Body of pancreas (tissue), 4 donors: ENCODE data around the gene HEATR5A. TPM values are rescaled to one million over a fixed set of nuclear protein-coding genes. Genes with fewer than 3 reads are reported as not detected.

ENCODE experiments used
- ATAC-seq: fragments of 150-250 bp; one replicate; pipeline ENCODE4 v1.9.1; 2016
- DNase-seq, 4 donors: peaks; one replicate each; pipeline ENCODE4 v3.0.0-alpha.2; 2019
- H3K27ac ChIP-seq, 4 donors: fragments of 200-600 bp; sonication (generic); 1 replicate in 3 of 4; 2 replicates in 1 of 4; pipeline versions ENCODE4 v1.5.1 to v1.6.1; 2016 to 2019; ENCODE audit warnings: mild to moderate bottlenecking in 1 of 4, mixed read lengths in 1 of 4, moderate library complexity in 1 of 4
- H3K27me3 ChIP-seq, 2 donors: fragments of 200-600 bp; sonication (generic); one replicate each; pipeline ENCODE4 v1.6.0; 2016; ENCODE audit warnings: mild to moderate bottlenecking in 1 of 2
- H3K36me3 ChIP-seq, 2 donors: fragments of 200-600 bp; sonication (generic); replicated peaks in 1 of 2; 2 replicates each; pipeline ENCODE4 v1.5.1; 2016; ENCODE audit warnings: low read depth in 2 of 2; ENCODE audit not compliant: insufficient read depth in 1 of 2
- H3K4me1 ChIP-seq: fragments of 200-600 bp; sonication (generic); one replicate; pipeline ENCODE4 v1.6.0; 2016
- H3K4me3 ChIP-seq, 2 donors: fragments of 200-600 bp; sonication (generic); 1 replicate in 1 of 2; 2 replicates in 1 of 2; pipeline ENCODE4 v1.5.1; 2016 to 2019
- H3K9me3 ChIP-seq, 3 donors: fragments of 200-600 bp; sonication (generic); 1 replicate in 2 of 3; 2 replicates in 1 of 3; pipeline ENCODE4 v1.5.1; 2016
- POLR2A ChIP-seq, 3 donors: fragments of 450-650 bp; IDR thresholded peaks; one replicate each; pipeline ENCODE4 v1.6.1; 2016; ENCODE audit warnings: antibody characterized with exemption in 3 of 3, mild to moderate bottlenecking in 2 of 3
- WGBS, 2 donors: methylation state at CpG; one replicate each; pipeline ENCODE4 v1.1.5; 2017; 5-methylcytosine and 5-hydroxymethylcytosine counted together
- intact Hi-C: fragments of 100-400 bp; cut with DNase I; formaldehyde crosslinking; loops from one replicate; pipeline ENCODE4 v1.15.1; 2023
- total RNA-seq, 2 donors: library from RNA; depleted of rRNA; stranded (reverse); fragments of >200 nt; gene quantifications; one replicate each; pipeline ENCODE4 v1.1.0, GENCODE V29; 2016
- TF ChIP-seq, protein P1 (sequence below), 7 experiments: fragments of 450-650 bp in 4 of 7; fragments of 200-600 bp in 3 of 7; sonication (generic) in 3 of 7; IDR thresholded peaks; one replicate each; pipeline ENCODE4 v1.5.1; 2016 to 2019; ENCODE audit warnings: antibody characterized with exemption in 7 of 7

HEATR5A gene
- total RNA-seq, 2 donors from 2014 or later: 14.5 to 24.1 TPM

DNA sequence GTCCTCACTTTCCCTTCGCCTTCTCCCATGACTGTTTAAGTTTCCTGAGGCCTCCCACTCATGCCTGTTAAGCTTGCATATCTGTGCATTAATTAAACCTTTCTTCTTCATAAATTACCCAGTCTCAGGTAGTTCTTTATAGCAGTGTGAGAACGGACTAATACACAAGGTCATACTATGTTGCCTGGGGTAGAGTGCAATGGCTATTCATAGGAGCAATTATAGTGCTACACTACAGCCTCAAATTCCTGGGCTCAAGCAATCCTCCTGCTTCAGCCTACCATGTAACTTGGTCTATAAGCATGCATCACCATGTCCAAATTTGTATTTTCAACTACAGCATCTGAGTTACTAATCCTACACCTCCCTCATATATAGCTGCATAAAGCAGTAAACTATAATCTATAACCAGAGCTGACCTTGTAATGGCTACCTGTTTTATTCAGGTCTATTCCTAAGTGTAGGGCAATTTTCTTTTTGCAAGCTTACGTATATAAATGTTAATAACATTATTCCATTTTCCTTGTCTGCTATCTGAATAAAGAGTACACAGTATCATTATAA is 18.9 kb downstream of the HEATR5A start:
- TF ChIP-seq POLR2A (IDR thresholded peaks at IDR 0.05): no peak
- TF ChIP-seq, protein P1, sequence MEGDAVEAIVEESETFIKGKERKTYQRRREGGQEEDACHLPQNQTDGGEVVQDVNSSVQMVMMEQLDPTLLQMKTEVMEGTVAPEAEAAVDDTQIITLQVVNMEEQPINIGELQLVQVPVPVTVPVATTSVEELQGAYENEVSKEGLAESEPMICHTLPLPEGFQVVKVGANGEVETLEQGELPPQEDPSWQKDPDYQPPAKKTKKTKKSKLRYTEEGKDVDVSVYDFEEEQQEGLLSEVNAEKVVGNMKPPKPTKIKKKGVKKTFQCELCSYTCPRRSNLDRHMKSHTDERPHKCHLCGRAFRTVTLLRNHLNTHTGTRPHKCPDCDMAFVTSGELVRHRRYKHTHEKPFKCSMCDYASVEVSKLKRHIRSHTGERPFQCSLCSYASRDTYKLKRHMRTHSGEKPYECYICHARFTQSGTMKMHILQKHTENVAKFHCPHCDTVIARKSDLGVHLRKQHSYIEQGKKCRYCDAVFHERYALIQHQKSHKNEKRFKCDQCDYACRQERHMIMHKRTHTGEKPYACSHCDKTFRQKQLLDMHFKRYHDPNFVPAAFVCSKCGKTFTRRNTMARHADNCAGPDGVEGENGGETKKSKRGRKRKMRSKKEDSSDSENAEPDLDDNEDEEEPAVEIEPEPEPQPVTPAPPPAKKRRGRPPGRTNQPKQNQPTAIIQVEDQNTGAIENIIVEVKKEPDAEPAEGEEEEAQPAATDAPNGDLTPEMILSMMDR (IDR thresholded peaks at IDR 0.05): no peak
- Histone ChIP-seq H3K4me1 (peaks cover 3% of the 10 kb centered on the region), H3K36me3 (no peaks in the 10 kb centered on the region), H3K9me3 (no peaks in the 10 kb centered on the region), H3K27ac (no peak overlapping the region), H3K27me3 (no peaks in the 10 kb centered on the region), H3K4me3 (no peak overlapping the region)
- intact Hi-C loops: no loop called here
- ATAC-seq (no peak), DNase-seq (no peak)
- 96 to 98% methylated on average over 3 of the region's 3 CpGs for WGBS, 2 donors

DNA sequence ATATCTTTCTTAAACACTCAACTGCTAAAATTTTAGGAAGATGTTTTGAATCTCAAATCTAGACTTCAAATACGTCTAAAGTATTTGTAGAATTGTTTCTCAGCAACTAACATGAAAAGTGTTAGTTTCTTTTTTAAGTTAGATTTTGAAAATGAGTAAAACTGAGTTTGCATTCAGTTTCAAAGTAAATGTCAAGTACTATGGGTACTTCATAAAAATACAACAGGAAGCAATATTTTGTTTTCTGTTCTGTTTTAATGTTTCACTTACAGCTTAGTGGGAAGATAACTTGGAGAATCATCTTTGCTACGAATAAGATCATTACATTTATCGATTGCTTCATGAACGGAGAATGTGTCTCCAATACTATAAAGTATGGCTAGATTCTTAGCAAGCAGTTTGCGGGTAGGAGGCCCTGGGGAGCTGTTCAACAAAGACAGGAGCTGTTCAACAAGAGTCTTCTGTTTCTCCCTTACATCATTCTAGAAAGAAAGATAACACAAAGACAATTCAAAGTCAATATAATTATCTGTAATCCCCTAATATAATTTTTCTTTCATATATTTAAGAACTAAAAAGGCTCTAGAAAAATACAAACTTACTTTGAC is 20.2 kb downstream of the HEATR5A start:
- ATAC-seq (no peak), DNase-seq (no peak)
- Histone ChIP-seq H3K4me3 (no peak overlapping the region), H3K4me1 (no peaks in the 10 kb centered on the region), H3K27me3 (no peaks in the 10 kb centered on the region), H3K27ac (no peak overlapping the region), H3K36me3 (no peaks in the 10 kb centered on the region), H3K9me3 (no peaks in the 10 kb centered on the region)
- 90% methylated on average over 5 of the region's 5 CpGs for WGBS, 2 donors
- intact Hi-C loops: no loop called here
- TF ChIP-seq, protein P1 (IDR thresholded peaks at IDR 0.05): no peak
- no peak for TF ChIP-seq POLR2A (IDR thresholded peaks at IDR 0.05)

GRCh38 chr14:31395572-31396205 is 24.7 kb downstream of the HEATR5A start:
- H3K9me3 ChIP-seq: no peaks in the 10 kb centered on the region
- WGBS, 2 donors: 92 to 94% methylated on average over 4 of the region's 4 CpGs
- DNase-seq (no peak), ATAC-seq (no peak)
- no peaks in the 10 kb centered on the region for H3K27me3 ChIP-seq
- peaks cover 6 to 8% of the 10 kb centered on the region in 2 donors for H3K36me3 ChIP-seq
- H3K4me3 ChIP-seq: no peak overlapping the region
- H3K4me1 ChIP-seq: no peaks in the 10 kb centered on the region
- no peak overlapping the region for H3K27ac ChIP-seq
- intact Hi-C loops: no loop called here
- TF ChIP-seq, protein P1 (IDR thresholded peaks at IDR 0.05): no peak
- TF ChIP-seq POLR2A (IDR thresholded peaks at IDR 0.05): no peak

GRCh38 chr14:31395119-31395518 is 25.2 kb downstream of the HEATR5A start:
- H3K9me3 ChIP-seq: no peaks in the 10 kb centered on the region
- DNase-seq: no peak

More at GRCh38 chr14:31395119-31395518, 25.2 kb downstream of the HEATR5A start:
- intact Hi-C loops: no loop called here
- Histone ChIP-seq H3K36me3 (peaks cover 6 to 8% of the 10 kb centered on the region in 2 donors), H3K4me3 (no peak overlapping the region), H3K27me3 (no peaks in the 10 kb centered on the region), H3K4me1 (no peaks in the 10 kb centered on the region), H3K27ac (no peak overlapping the region)
- no peak for TF ChIP-seq POLR2A (IDR thresholded peaks at IDR 0.05)
- TF ChIP-seq, protein P1 (IDR thresholded peaks at IDR 0.05): no peak
- ATAC-seq: no peak
- WGBS, 2 donors: 54 to 61% methylated on average over 3 of the region's 3 CpGs
